IPS-18a (cell line): Measurements from ENCODE around the gene MBD6.

Source experiments
- H3K27ac ChIP-seq: one replicate; pipeline ENCODE4 v1.5.1; 2013; ENCODE audit warnings: low read length
- H3K27me3 ChIP-seq: one replicate; pipeline ENCODE4 v1.6.1; 2013; ENCODE audit warnings: mild to moderate bottlenecking, low read length; ENCODE audit not compliant: control insufficient read depth, insufficient read depth
- H3K36me3 ChIP-seq: one replicate; pipeline ENCODE4 v1.6.1; 2013; ENCODE audit warnings: low read depth, low read length; ENCODE audit not compliant: control insufficient read depth
- H3K4me1 ChIP-seq: one replicate; pipeline ENCODE4 v1.6.1; 2013; ENCODE audit warnings: low read depth, low read length; ENCODE audit not compliant: control insufficient read depth
- H3K4me3 ChIP-seq: one replicate; pipeline ENCODE4 v1.5.1; 2013; ENCODE audit warnings: low read length
- H3K9ac ChIP-seq: one replicate; pipeline ENCODE4 v1.6.1; 2013; ENCODE audit warnings: mild to moderate bottlenecking, low read length, moderate library complexity
- H3K9me3 ChIP-seq: one replicate; pipeline ENCODE4 v1.6.1; 2013; ENCODE audit warnings: low read depth, low read length; ENCODE audit not compliant: control insufficient read depth

The MBD6 gene

GRCh38 chr12:57479376-57480115 is 43.1 kb upstream of the MBD6 start, which contains the start of gene ARHGAP9:
TSS of gene ARHGAP9 (minus strand) at chr12:57479866. CDS start at chr12:57479406, 460 bp downstream.
- H3K4me3 ChIP-seq = no peak within 1 kb of the TSS
- no peaks in the 10 kb centered on the region for H3K36me3 ChIP-seq
- H3K4me1 ChIP-seq = peaks cover 13% of the 10 kb centered on the region
- no peak within 1 kb of the TSS for H3K27ac ChIP-seq
- no peak within 1 kb of the TSS for H3K9ac ChIP-seq
- no peaks in the 10 kb centered on the region for H3K9me3 ChIP-seq
- H3K27me3 ChIP-seq = peaks cover 50% of the 10 kb centered on the region

GRCh38 chr12:57481671-57482070 is 41.0 kb upstream of the MBD6 start:
- peaks cover 9% of the 10 kb centered on the region for H3K4me1 ChIP-seq
- H3K4me3 ChIP-seq = no peak overlapping the region
- no peak overlapping the region for H3K9ac ChIP-seq
- no peaks in the 10 kb centered on the region for H3K9me3 ChIP-seq
- peaks cover 29% of the 10 kb centered on the region for H3K27me3 ChIP-seq
- H3K36me3 ChIP-seq = no peaks in the 10 kb centered on the region
- H3K27ac ChIP-seq = no peak overlapping the region

GRCh38 chr12:57483466-57483865 is 39.2 kb upstream of the MBD6 start:
- Histone ChIP-seq H3K27ac (no peak overlapping the region), H3K9ac (no peak overlapping the region), H3K36me3 (no peaks in the 10 kb centered on the region), H3K9me3 (no peaks in the 10 kb centered on the region), H3K4me1 (peaks cover 5% of the 10 kb centered on the region), H3K27me3 (peaks cover 13% of the 10 kb centered on the region), H3K4me3 (no peak overlapping the region)

GRCh38 chr12:57485695-57486094 is 36.9 kb upstream of the MBD6 start:
- no peak overlapping the region for H3K9ac ChIP-seq
- H3K27me3 ChIP-seq = peaks cover 1% of the 10 kb centered on the region
- H3K9me3 ChIP-seq = no peaks in the 10 kb centered on the region
- no peak overlapping the region for H3K27ac ChIP-seq
- H3K36me3 ChIP-seq = peaks cover 19% of the 10 kb centered on the region
- peaks cover 5% of the 10 kb centered on the region for H3K4me1 ChIP-seq
- H3K4me3 ChIP-seq = no peak overlapping the region

- H3K4me3 ChIP-seq = no peak overlapping the region
These were observed 35.5 kb upstream of the MBD6 start for GRCh38 chr12:57487055-57487596.

GRCh38 chr12:57487597-57488401 is 34.8 kb upstream of the MBD6 start, which contains the start of gene MARS1:
TSS of gene MARS1 (plus strand) at chr12:57488068. CDS start at chr12:57488091, 23 bp downstream.
- H3K36me3 ChIP-seq = peaks cover 37% of the 10 kb centered on the region
- peaks cover 5% of the 10 kb centered on the region for H3K4me1 ChIP-seq
- H3K9ac ChIP-seq = peak within 1 kb of the TSS; percentile 99
- no peaks in the 10 kb centered on the region for H3K9me3 ChIP-seq
- H3K4me3 ChIP-seq = peak within 1 kb of the TSS; percentile 99
- H3K27me3 ChIP-seq = no peaks in the 10 kb centered on the region
- peak within 1 kb of the TSS; percentile 94 for H3K27ac ChIP-seq

More at GRCh38 chr12:57487055-57487596, 35.5 kb upstream of the MBD6 start:
- Histone ChIP-seq H3K36me3 (peaks cover 32% of the 10 kb centered on the region), H3K27ac (no peak overlapping the region), H3K9me3 (no peaks in the 10 kb centered on the region), H3K4me1 (peaks cover 5% of the 10 kb centered on the region), H3K9ac (no peak overlapping the region), H3K27me3 (no peaks in the 10 kb centered on the region)

- Histone ChIP-seq H3K4me1 (peaks cover under 1% of the 10 kb centered on the region), H3K9me3 (no peaks in the 10 kb centered on the region), H3K4me3 (peak overlapping the region; percentile 99), H3K36me3 (peaks cover 40% of the 10 kb centered on the region), H3K27ac (peak overlapping the region; percentile 94), H3K27me3 (no peaks in the 10 kb centered on the region), H3K9ac (peak overlapping the region; percentile 99)
These were observed 34.0 kb upstream of the MBD6 start for GRCh38 chr12:57488402-57489156.

GRCh38 chr12:57489157-57489641 is 33.4 kb upstream of the MBD6 start:
- peaks cover 42% of the 10 kb centered on the region for H3K36me3 ChIP-seq
- H3K4me1 ChIP-seq = no peaks in the 10 kb centered on the region
- H3K27ac ChIP-seq = no peak overlapping the region
- H3K27me3 ChIP-seq = no peaks in the 10 kb centered on the region
- H3K4me3 ChIP-seq = peak overlapping the region; percentile 99
- no peaks in the 10 kb centered on the region for H3K9me3 ChIP-seq
- H3K9ac ChIP-seq = peak overlapping the region; percentile 99

GRCh38 chr12:57490126-57490525 is 32.5 kb upstream of the MBD6 start:
- H3K36me3 ChIP-seq = peaks cover 42% of the 10 kb centered on the region
- no peaks in the 10 kb centered on the region for H3K4me1 ChIP-seq
- H3K27ac ChIP-seq = no peak overlapping the region
- H3K9me3 ChIP-seq = no peaks in the 10 kb centered on the region
- no peaks in the 10 kb centered on the region for H3K27me3 ChIP-seq
- no peak overlapping the region for H3K9ac ChIP-seq
- no peak overlapping the region for H3K4me3 ChIP-seq

- H3K9ac ChIP-seq = no peak overlapping the region
- no peaks in the 10 kb centered on the region for H3K27me3 ChIP-seq
- H3K27ac ChIP-seq = no peak overlapping the region
- no peaks in the 10 kb centered on the region for H3K4me1 ChIP-seq
- no peak overlapping the region for H3K4me3 ChIP-seq
- H3K9me3 ChIP-seq = no peaks in the 10 kb centered on the region
- peaks cover 43% of the 10 kb centered on the region for H3K36me3 ChIP-seq
These were observed 31.0 kb upstream of the MBD6 start for GRCh38 chr12:57491393-57492280.
